Measurements from ENCODE around the gene OSBPL7. TPM values are rescaled to one million over a fixed set of nuclear protein-coding genes. Genes with fewer than 3 reads are reported as not detected.

OSBPL7 gene
- total RNA-seq, 1 experiment from 2014 or later = 1.9 TPM

GRCh38 chr17:47763913-47764582 is 57.5 kb downstream of the OSBPL7 start:
- no peak for DNase-seq (ENCODE audit: low spot score)

GRCh38 chr17:47762728-47763127 is 58.9 kb downstream of the OSBPL7 start:
- no peak for DNase-seq (ENCODE audit: low spot score)

- no peak for DNase-seq (ENCODE audit: low spot score)
Observed at GRCh38 chr17:47760409-47761140, 61.0 kb downstream of the OSBPL7 start.

- DNase-seq (ENCODE audit: low spot score) = no peak
Observed at GRCh38 chr17:47757386-47757785, 64.2 kb downstream of the OSBPL7 start.

Other genes starting within 250 kb of the OSBPL7 start
- 381 and 436 TPM in 2 replicates for gene KPNB1, start 171.9 kb downstream of the OSBPL7 start, total RNA-seq (2014; rRNA removed; shearing (Covaris generic))
- 7.8 and 13.7 TPM in 2 replicates for gene TBKBP1, start 127.6 kb downstream of the OSBPL7 start, total RNA-seq (2014; rRNA removed; shearing (Covaris generic))
- 0.10 TPM in 1 of 2 replicates, not detected in the other for gene TBX21, start 88.6 kb downstream of the OSBPL7 start, total RNA-seq (2014; rRNA removed; shearing (Covaris generic))
- gene MRPL10, start 9.7 kb upstream of the OSBPL7 start, total RNA-seq (2014; rRNA removed; shearing (Covaris generic)) = 54.8 and 69.1 TPM in 2 replicates
- 0.27 and 0.35 TPM in 2 replicates for gene LRRC46, start 9.9 kb upstream of the OSBPL7 start, total RNA-seq (2014; rRNA removed; shearing (Covaris generic))
- 21.0 and 21.9 TPM in 2 replicates for gene SCRN2, start 19.5 kb upstream of the OSBPL7 start, total RNA-seq (2014; rRNA removed; shearing (Covaris generic))
- gene SP6, start 29.4 kb upstream of the OSBPL7 start, total RNA-seq (2014; rRNA removed; shearing (Covaris generic)) = 0.14 and 0.21 TPM in 2 replicates
- gene SP2, start 74.4 kb upstream of the OSBPL7 start, total RNA-seq (2014; rRNA removed; shearing (Covaris generic)) = 1.0 and 1.9 TPM in 2 replicates
- gene PNPO, start 119.8 kb upstream of the OSBPL7 start, total RNA-seq (2014; rRNA removed; shearing (Covaris generic)) = 38.2 and 47.5 TPM in 2 replicates
- gene PRR15L, start 136.1 kb upstream of the OSBPL7 start, total RNA-seq (2014; rRNA removed; shearing (Covaris generic)) = not detected in 2 replicates
- gene CDK5RAP3, start 149.3 kb upstream of the OSBPL7 start, total RNA-seq (2014; rRNA removed; shearing (Covaris generic)) = 53.4 and 57.6 TPM in 2 replicates
- 16.9 and 17.4 TPM in 2 replicates for gene COPZ2, start 216.0 kb upstream of the OSBPL7 start, total RNA-seq (2014; rRNA removed; shearing (Covaris generic))
- 36.7 and 50.5 TPM in 2 replicates for gene NFE2L1, start 226.6 kb upstream of the OSBPL7 start, total RNA-seq (2014; rRNA removed; shearing (Covaris generic))